IPS DF 4.7 (cell line): ENCODE measurements around the gene TENM4.

ENCODE experiments used
- DNase-seq: peaks from one replicate; pipeline ENCODE4 v3.0.0-alpha.2; 2013; ENCODE audit warnings: low spot score; ENCODE audit errors: extremely low read depth

Gene TENM4

DNA sequence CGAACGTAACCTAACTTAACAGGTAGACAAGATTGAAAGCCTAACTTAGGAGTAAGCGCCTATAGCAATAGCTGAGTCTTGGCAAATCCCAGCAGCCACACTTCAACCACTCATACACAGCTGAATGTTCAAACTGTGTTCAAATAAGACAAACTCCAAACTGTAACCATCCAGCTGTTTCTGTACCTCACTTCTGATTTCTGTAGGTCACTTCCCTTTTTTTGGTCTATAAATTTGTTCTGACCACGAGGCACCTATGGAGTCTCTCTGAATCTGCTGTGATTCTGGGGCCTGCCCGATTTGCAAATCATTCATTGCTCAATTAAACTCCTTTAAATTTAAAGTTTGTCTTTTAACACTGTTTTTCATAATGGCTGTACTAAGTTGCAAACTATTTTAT is 8.2 kb upstream of the TENM4 start:
- DNase-seq: no peak

GRCh38 chr11:79447038-79447786 is 6.4 kb upstream of the TENM4 start:
- no peak for DNase-seq

- DNase-seq: no peak
Observed at GRCh38 chr11:79444923-79445322, 4.1 kb upstream of the TENM4 start.

GRCh38 chr11:79441461-79441875 is 638 bp upstream of the TENM4 start:
- no peak for DNase-seq

- no peak for DNase-seq
Observed at GRCh38 chr11:79439886-79440570, 802 bp downstream of the TENM4 start.

- DNase-seq: no peak
Observed at GRCh38 chr11:79439410-79439885, 1.4 kb downstream of the TENM4 start.

DNA sequence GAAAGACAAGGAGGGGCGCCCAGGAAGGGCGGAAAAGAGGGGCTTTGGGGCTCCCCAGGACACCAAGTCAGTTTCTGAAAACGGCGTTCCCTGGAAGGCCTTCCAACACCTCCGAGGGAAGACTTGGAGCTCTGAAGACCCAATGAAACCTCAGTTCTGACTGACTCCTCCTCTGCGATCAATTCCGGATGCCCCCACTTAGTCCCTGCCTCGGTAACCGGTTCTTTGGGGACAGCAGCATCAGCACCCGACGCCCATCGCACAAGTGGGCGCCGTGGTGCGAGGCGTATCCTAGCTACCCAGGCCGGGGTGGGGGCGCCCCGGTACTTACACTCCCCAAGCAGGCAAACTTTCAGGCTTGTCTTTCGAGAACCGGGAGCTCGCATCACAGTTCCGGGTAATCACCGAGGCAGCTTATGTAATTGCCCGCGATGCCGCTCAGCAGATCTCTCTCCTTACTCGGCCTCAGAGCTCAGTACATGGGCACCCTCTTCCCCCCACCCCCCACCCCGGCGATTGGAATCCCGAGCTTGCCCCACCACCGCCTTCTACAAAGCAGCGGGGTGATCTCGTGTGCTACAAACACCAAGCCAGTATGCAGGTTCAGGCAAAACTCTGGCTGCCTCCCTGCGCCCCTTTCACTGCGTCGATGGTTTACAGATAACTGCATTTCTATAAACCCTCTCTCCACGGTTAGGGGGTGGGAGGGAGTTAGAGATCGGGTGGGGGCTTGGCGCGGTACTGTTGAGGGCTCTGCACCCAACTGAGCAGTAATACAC is 2.0 kb downstream of the TENM4 start:
- no peak for DNase-seq

DNA sequence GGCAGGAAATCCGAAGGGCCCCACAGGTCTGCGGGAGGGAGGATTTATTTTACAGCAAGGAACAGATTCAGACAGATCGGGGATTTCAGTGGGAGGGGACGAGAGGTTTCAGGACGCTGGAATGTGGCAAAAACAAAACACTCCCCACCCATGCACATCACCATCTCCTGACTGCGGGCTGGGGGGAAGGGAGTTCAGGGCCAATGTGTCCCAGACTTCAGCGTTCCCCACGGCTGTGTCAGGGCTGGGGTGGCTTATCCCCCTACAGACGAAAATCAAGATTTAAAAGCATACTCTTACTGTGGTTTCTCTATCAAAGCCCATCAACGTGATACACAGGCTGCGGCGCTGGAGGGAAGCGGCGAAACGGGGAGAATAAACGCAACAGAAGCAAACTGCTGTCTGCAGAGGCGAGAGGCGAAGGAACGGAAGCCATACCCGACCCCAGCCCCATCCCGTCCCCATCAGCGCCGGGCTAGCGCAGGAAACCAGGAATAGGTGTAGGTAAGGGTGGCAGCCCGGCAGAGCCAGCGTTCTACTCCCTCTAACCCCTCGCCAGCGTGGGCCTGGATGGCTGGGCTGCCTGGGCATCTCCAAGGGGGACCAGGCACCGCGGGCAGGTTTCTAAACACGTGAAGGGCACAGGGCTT is 2.7 kb downstream of the TENM4 start:
- DNase-seq: no peak

DNA sequence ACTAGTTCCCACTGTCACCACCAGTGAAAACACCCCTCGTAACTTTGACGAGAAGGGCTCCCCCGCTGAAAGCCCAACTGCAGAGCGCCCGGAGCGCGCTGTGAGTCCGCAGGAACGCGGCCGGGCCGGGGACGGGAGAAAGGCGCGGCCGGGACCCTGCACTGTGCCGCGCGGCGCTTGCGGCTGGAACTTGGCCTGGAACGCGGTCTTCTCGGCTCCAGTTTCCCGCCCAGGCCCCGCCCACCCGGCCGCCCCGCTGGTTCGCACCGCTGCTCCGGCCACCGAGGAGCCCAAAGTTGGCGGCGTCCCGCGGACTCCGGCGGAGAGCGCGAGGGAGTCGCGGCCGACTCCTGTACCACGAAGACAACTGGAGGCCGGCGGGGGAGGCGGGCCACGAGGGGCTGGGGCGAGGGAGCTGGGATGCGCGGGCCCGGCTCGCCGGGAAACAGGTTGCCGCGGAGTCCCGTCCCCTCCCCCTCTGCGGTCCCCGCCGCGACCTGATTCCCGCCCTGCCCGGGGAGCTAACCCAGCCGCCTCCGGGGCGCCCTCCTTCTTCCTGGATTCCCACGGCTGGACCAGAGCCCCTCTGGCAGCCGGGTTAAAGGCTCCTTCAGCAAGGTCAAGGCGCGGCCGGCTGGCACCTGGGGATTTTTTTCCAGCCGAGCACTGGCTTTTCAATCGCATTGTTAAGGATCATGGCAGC is 3.4 kb downstream of the TENM4 start:
- DNase-seq: no peak

GRCh38 chr11:79436919-79437277 is 3.9 kb downstream of the TENM4 start:
- no peak for DNase-seq

GRCh38 chr11:79434283-79434682 is 6.5 kb downstream of the TENM4 start:
- DNase-seq: no peak

DNA sequence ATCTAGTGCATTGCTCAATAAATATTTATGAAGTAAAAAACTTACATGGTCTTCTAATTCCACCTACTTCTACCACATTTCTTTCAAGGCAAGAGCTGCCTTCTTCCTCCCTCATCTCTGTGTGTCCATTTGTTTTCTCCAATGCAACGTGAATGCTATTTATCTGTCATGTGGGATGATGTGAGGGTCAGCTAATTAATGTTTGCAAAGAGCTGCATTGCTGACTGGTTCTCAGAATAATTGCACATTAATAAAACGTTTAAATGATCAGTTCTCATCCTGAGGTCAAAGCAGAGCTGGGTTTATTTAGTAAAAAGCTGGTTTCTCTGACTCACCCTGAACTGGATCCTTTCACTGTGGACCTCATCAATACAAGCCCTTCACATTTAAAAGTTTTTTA is 8.7 kb downstream of the TENM4 start:
- DNase-seq: no peak

DNA sequence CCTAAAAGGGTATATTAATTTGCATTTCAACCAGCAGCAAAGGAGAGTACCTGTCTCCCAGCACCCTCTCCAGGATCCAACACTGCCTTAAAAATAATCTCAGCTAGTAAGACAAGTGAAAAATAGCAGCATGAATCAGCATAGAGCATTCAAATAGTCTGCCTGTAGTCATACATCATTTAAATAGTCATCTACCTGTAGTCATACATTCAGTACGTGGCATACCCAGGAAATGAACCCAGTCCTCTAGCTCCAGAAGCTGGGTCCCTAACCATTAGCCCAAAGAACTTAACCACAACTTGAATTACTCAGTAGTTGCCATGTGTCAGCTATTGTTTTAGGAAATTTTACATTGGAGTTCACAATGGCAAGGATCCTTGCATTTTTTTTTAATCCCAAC is 9.3 kb downstream of the TENM4 start:
- DNase-seq: no peak

GRCh38 chr11:79430280-79430679 is 10.6 kb downstream of the TENM4 start:
- no peak for DNase-seq

DNA sequence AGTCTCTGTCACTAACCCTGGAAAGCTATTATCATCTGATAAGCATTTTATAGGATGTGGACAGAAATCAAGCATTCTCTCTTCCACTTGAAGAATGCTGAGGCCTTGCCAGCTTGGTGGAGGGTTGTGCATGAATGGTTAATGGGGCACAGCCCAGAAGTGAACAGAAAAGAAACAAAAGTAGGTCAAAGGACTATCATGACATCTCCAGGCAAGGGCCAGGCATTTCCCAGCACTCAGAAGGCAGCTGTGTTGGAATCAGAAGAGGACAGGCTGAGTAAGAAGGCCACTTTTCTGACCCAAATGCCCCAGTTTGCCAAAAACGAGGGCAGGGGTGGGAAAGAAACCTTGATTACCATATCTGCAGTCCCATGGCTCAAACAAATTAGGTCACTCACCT is 12.4 kb downstream of the TENM4 start:
- no peak for DNase-seq

- DNase-seq: no peak
Observed at GRCh38 chr11:79427611-79428327, 13.1 kb downstream of the TENM4 start.

GRCh38 chr11:79427126-79427525 is 13.7 kb downstream of the TENM4 start:
- DNase-seq: no peak

GRCh38 chr11:79425463-79425862 is 15.4 kb downstream of the TENM4 start:
- DNase-seq: no peak

DNA sequence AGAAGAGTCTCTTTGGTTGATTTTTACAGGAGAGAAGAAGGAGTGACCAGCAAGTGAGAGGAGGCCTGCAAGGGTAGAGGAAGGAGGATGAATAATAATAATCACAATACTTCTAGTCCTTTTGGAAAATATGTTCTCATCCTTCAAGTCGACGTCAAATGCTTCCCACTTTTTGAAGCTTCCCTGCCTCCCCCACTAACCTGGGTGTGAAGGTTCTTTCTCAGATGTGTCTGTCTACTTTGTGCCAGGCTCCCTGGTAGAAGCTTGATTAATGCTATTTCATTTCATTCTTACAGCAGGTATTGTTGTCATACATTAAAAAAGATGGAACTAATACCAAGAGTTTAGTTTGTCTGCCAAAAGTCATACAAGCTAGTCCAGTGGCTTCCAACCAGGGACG is 17.1 kb downstream of the TENM4 start:
- DNase-seq: no peak

DNA sequence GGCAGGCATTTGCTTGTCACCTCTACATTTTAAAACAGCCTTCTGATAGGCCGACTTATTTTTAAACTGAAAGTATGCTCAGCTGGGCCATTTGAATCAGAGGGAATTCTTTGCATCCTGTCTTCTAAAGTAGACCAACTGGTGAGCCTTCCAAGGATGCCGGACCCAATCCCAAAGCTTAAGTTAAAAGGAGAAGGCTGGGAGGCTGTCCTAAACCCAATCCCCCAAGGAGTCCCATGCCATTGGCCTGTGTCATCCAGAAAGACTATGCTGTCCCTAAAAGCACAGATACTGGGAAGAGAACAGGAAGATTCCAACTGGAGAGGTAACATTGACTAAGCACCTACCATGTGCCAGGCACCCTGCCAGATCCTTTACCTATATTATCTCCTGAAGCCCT is 18.0 kb downstream of the TENM4 start:
- DNase-seq: no peak

GRCh38 chr11:79421820-79422219 is 19.0 kb downstream of the TENM4 start:
- no peak for DNase-seq
